A549 (cell line): ENCODE results near the gene RPS8. TPM values are rescaled to one million over a fixed set of nuclear protein-coding genes. Genes with fewer than 3 reads are reported as not detected.
A peak's percentile ranks its signal among the peaks of the same experiment; 100 is the strongest.

ENCODE experiments used
- CHD2 ChIP-seq: fragments of 150-350 bp; IDR thresholded peaks from 2 replicates; pipeline ENCODE4 v1.6.1; 2014; ENCODE audit warnings: low read length; ENCODE audit not compliant: partially characterized antibody
- CTCF ChIP-seq: fragments of >200 bp; sonication (Bioruptor Twin); formaldehyde crosslinking; IDR thresholded peaks from 3 replicates; pipeline ENCODE4 v1.5.1; 2016
- EHMT2 ChIP-seq: fragments of 200-600 bp; sonication (generic); IDR thresholded peaks from 2 replicates; pipeline ENCODE4 v1.6.1; 2016; ENCODE audit warnings: antibody characterized with exemption, low read depth, mild to moderate bottlenecking, moderate library complexity
- ELK1 ChIP-seq: fragments of 150-350 bp; IDR thresholded peaks from 2 replicates; pipeline ENCODE4 v1.6.1; 2014; ENCODE audit warnings: low read depth, mild to moderate bottlenecking, low read length
- HDAC2 ChIP-seq: fragments of 200-600 bp; sonication (generic); IDR thresholded peaks from 2 replicates; pipeline ENCODE4 v1.6.1; 2016
- HMGXB4 ChIP-seq: fragments of 250-450 bp; sonication (Bioruptor Pico); IDR thresholded peaks from 2 replicates; pipeline ENCODE4 v1.5.0; 2021; ENCODE audit warnings: mild to moderate bottlenecking, moderate library complexity, borderline replicate concordance
- JUN ChIP-seq, 2 experiments: fragments of >200 bp; sonication (Bioruptor Twin); formaldehyde crosslinking; IDR thresholded peaks; 2 replicates in 1 of 2; 3 replicates in 1 of 2; pipeline ENCODE4 v1.6.1; 2016 to 2017
- KDM5A ChIP-seq: fragments of 200-600 bp; sonication (generic); IDR thresholded peaks from 2 replicates; pipeline ENCODE4 v1.6.1; 2016; ENCODE audit warnings: antibody characterized with exemption, mild to moderate bottlenecking
- MAFK ChIP-seq: fragments of 450-650 bp; IDR thresholded peaks from 2 replicates; pipeline ENCODE4 v1.6.1; 2014; ENCODE audit not compliant: partially characterized antibody
- MAX ChIP-seq: IDR thresholded peaks from 2 replicates; pipeline ENCODE4 v1.6.1; 2012
- MYC ChIP-seq: IDR thresholded peaks from 2 replicates; pipeline ENCODE4 v1.6.1; 2012; ENCODE audit warnings: mild to moderate bottlenecking, inconsistent platforms, low read length, improper control_type of control experiment, borderline replicate concordance
- PBX3 ChIP-seq: IDR thresholded peaks from 2 replicates; pipeline ENCODE4 v1.6.1; 2012
- POLR2A ChIP-seq: IDR thresholded peaks from 2 replicates; pipeline ENCODE4 v1.6.1; 2012; ENCODE audit warnings: mild to moderate bottlenecking, low read length
- POLR2AphosphoS2 ChIP-seq: conservative IDR thresholded peaks from 2 replicates; pipeline ENCODE4 v1.6.1; 2012; ENCODE audit warnings: low read length, improper control_type of control experiment, inconsistent platforms
- RAD21 ChIP-seq, 2 experiments: fragments of >200 bp in 1 of 2; sonication (Bioruptor Twin) in 1 of 2; formaldehyde crosslinking in 1 of 2; IDR thresholded peaks in 1 of 2; conservative IDR thresholded peaks in 1 of 2; 2 replicates in 1 of 2; 3 replicates in 1 of 2; pipeline ENCODE4 v1.6.1; 2012 to 2018; ENCODE audit warnings: inconsistent platforms in 1 of 2
- RARB ChIP-seq: fragments of 250-450 bp; sonication (Bioruptor Pico); IDR thresholded peaks from 2 replicates; pipeline ENCODE4 v1.8.0; 2021; ENCODE audit warnings: mild to moderate bottlenecking, moderate library complexity
- RCOR1 ChIP-seq: fragments of 150-350 bp; IDR thresholded peaks from 2 replicates; pipeline ENCODE4 v1.6.1; 2014; ENCODE audit warnings: antibody characterized with exemption, low read length, low read depth
- TFCP2L1 ChIP-seq: fragments of 250-450 bp; sonication (Bioruptor Pico); IDR thresholded peaks from 2 replicates; pipeline ENCODE4 v1.5.0; 2021; ENCODE audit warnings: mild to moderate bottlenecking
- ZC3H11A ChIP-seq: fragments of 450-650 bp; IDR thresholded peaks from 2 replicates; pipeline ENCODE4 v1.6.1; 2014; ENCODE audit warnings: antibody characterized with exemption, mild to moderate bottlenecking
- ZNF302 ChIP-seq: fragments of 250-450 bp; sonication (Bioruptor Pico); IDR thresholded peaks from 2 replicates; pipeline ENCODE4 v1.9.0; 2021; ENCODE audit warnings: inconsistent platforms, mild to moderate bottlenecking, moderate library complexity
- polyA plus RNA-seq, 4 experiments: library from polyadenylated mRNA; depleted of rRNA in 3 of 4; stranded (reverse); fragments of >200 nt; fragmentation: RNase III in 1 of 4; extraction: RNeasy Plus Mini Kit Qiagen cat#74134 plus additional on column Dnase treatment in 1 of 4; gene quantifications; 2 replicates in 3 of 4; 3 replicates in 1 of 4; pipeline ENCODE4 v1.2.3, GENCODE V29; 2011 to 2017

RPS8 gene
- polyA plus RNA-seq, 2 of the 4 experiments (the other 2 are of a cell fraction): 1,577 to 1,820 TPM

GRCh38 chr1:44775078-44775929, at the start of gene RPS8 (continued):
- no peak for TF ChIP-seq CTCF
- peak; percentile 50; the same call in 1 of the 2 replicates for TF ChIP-seq KDM5A
- TF ChIP-seq HMGXB4 (CRISPR knock-in tag): no peak
- no peak for TF ChIP-seq RCOR1
- TF ChIP-seq ZNF302 (CRISPR knock-in tag): no peak
- no peak for TF ChIP-seq HDAC2
- TF ChIP-seq MAFK: no peak
- peak; percentile 96 for TF ChIP-seq JUN (IDR thresholded peaks at IDR 0.05)
- TF ChIP-seq RAD21 (conservative IDR thresholded peaks at IDR 0.05 in 1 of 2, IDR thresholded peaks at IDR 0.05 in 1 of 2): no peak
- TF ChIP-seq TFCP2L1 (CRISPR knock-in tag): no peak
- TF ChIP-seq ELK1: no peak
- TF ChIP-seq MAX: peak; percentile 87
- TF ChIP-seq POLR2AphosphoS2: no peak
- TF ChIP-seq EHMT2: no peak
- TF ChIP-seq ZC3H11A: no peak
- no peak for TF ChIP-seq CHD2
- peak; percentile 97 for TF ChIP-seq POLR2A
- no peak for TF ChIP-seq PBX3
- TF ChIP-seq MYC: peak; percentile 93
- TF ChIP-seq RARB (CRISPR knock-in tag): no peak
- TF ChIP-seq, all 56 proteins: peak for 10
